GM12801 (cell line): Measurements from ENCODE around the gene DUSP28.

Experiments
- CTCF ChIP-seq: IDR thresholded peaks from one replicate; pipeline ENCODE4 v1.5.1; 2011; ENCODE audit warnings: control low read depth; ENCODE audit not compliant: insufficient read length; ENCODE audit errors: extremely low read depth

DUSP28 gene

GRCh38 chr2:240565333-240566202 lies 5.4 kb downstream of the DUSP28 start:
- TF ChIP-seq CTCF = no peak

- TF ChIP-seq CTCF = no peak
These were observed 6.3 kb downstream of the DUSP28 start for GRCh38 chr2:240566203-240567136.

GRCh38 chr2:240567137-240567871 lies 7.1 kb downstream of the DUSP28 start:
- no peak for TF ChIP-seq CTCF

GRCh38 chr2:240567872-240568677 lies 7.9 kb downstream of the DUSP28 start, which contains the start of gene RNPEPL1:
Gene RNPEPL1 (plus strand): TSS chr2:240568484. CDS start chr2:240568587, 103 bp downstream.
- no peak for TF ChIP-seq CTCF

GRCh38 chr2:240568678-240569522 lies 8.7 kb downstream of the DUSP28 start:
- no peak for TF ChIP-seq CTCF

- TF ChIP-seq CTCF = no peak
These were observed 9.4 kb downstream of the DUSP28 start for GRCh38 chr2:240569523-240569997.
